ENCODE results near the gene LNX2. TPM values are rescaled to one million over a fixed set of nuclear protein-coding genes. Genes with fewer than 3 reads are reported as not detected.

The LNX2 gene
- 1 to 10 TPM; 5.5 to 6.1 TPM for polyA plus RNA-seq

DNA sequence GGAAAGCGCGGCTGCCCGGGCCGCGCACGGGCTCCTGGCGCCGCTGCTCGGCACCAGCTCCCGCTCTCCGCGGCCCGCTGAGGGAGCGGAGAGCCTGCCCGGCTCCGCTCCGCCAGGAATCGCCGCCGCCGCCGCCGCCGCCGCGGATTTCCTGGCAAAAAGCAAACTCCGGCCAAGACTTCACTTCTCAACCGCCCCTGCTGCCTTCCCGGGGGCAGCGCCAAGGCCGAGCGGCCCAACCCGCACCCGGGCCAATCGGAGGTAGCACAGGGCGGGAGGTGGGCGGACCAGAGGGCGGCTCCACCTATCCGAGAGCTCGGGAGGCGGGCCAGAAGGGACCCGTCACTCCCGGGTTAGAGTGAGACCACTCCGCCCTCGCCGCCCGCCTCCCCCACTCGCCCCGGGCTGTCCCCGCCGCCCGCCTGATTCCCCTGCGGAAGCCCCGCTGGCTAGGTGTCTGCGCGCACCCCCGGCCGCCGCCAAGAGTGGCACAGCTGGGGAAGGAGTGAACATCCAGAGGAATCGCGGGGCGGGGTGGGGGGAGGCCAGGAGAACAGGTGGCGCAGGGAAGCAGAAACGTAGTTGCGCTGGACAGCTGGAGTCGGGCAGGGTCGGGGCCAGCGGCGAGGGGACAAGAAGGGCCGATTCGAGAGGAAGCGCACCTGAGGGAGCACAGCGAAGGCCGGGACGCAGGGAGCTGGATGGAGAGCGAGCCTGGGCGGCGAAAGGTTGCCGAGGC is at the start of gene LNX2:
Gene LNX2 (minus strand): TSS at position 153 of the 739 bp plus-strand sequence. CDS start 38,826 bp downstream, outside the sequence.
- Histone ChIP-seq H3K27ac (ENCODE audit: low read depth in 2 of 2, low read length in 1 of 2) (peak within 1 kb of the TSS; percentile 99), H3K4me1 (ENCODE audit: control insufficient read depth in 2 of 2, insufficient read depth in 2 of 2, low read length in 1 of 2) (peaks cover 0 to 4% of the 10 kb centered on the region in 2 donors), H3K36me3 (ENCODE audit: control insufficient read depth in 2 of 2, insufficient read depth in 2 of 2, low read length in 1 of 2) (no peaks in the 10 kb centered on the region), H3K4me3 (ENCODE audit: low read depth in 1 of 2, low read length in 2 of 2) (peak within 1 kb of the TSS; percentile 85 to 93), H3K27me3 (ENCODE audit: control insufficient read depth in 1 of 2, insufficient read depth in 2 of 2, low read length in 2 of 2) (no peaks in the 10 kb centered on the region), H3K9me3 (ENCODE audit: control insufficient read depth in 2 of 2, insufficient read depth in 1 of 2, low read depth in 1 of 2, low read length in 1 of 2) (no peaks in the 10 kb centered on the region)
- WGBS, 2 donors = 0 to 1% methylated on average over 68 to 79 of the region's 79 CpGs

DNA sequence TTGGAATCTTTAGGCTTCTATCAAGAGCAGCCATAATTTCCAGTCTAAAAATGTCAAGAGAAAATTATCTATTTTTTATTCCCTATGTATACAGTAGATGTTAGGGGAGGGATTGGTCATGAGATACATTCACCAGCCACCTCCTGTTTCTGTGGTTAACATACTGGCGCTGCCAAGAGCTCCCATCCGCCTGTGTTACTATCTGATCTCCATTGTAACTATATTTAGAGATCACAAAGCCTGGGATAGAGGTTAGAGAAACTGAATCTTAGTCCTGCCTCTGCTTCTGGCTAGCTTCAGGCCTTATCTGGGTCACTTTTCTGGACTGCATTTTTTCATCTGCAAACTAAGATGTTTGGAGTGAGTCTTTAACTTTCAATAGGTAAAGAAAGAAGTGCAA is 47.6 kb upstream of the LNX2 start:
- H3K4me1 ChIP-seq (ENCODE audit: control insufficient read depth in 2 of 2, insufficient read depth in 2 of 2, low read length in 1 of 2) = no peaks in the 10 kb centered on the region
- H3K27me3 ChIP-seq (ENCODE audit: control insufficient read depth in 1 of 2, insufficient read depth in 2 of 2, low read length in 2 of 2) = no peaks in the 10 kb centered on the region
- no peak overlapping the region for H3K4me3 ChIP-seq (ENCODE audit: low read depth in 1 of 2, low read length in 2 of 2)
- H3K9me3 ChIP-seq (ENCODE audit: control insufficient read depth in 2 of 2, insufficient read depth in 1 of 2, low read depth in 1 of 2, low read length in 1 of 2) = no peaks in the 10 kb centered on the region
- peaks cover 0 to 3% of the 10 kb centered on the region in 2 donors for H3K36me3 ChIP-seq (ENCODE audit: control insufficient read depth in 2 of 2, insufficient read depth in 2 of 2, low read length in 1 of 2)
- WGBS, 2 donors = 60 to 72% methylated on average over 2 of the region's 2 CpGs
- no peak overlapping the region for H3K27ac ChIP-seq (ENCODE audit: low read depth in 2 of 2, low read length in 1 of 2)

DNA sequence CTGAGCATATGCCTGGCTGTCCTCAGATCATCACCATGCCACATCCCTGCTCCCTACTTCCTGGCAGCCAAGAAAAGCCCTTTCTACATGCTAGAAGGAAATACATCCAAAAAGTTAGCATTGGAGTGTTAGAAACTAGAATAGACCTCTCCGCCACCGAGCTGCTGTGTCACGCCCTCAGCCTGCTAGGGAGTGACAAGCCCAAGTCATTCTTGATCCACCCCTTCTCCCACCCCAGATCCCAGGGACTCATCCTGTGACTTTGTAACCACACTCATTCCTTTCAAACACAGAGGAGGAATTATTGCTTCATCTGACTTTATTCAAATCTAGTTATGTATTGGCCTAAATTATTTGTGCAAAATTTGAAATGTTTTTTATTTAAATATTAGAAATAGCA is 46.6 kb upstream of the LNX2 start:
- Histone ChIP-seq H3K4me1 (ENCODE audit: control insufficient read depth in 2 of 2, insufficient read depth in 2 of 2, low read length in 1 of 2) (no peaks in the 10 kb centered on the region), H3K36me3 (ENCODE audit: control insufficient read depth in 2 of 2, insufficient read depth in 2 of 2, low read length in 1 of 2) (peaks cover 0 to 3% of the 10 kb centered on the region in 2 donors), H3K27ac (ENCODE audit: low read depth in 2 of 2, low read length in 1 of 2) (no peak overlapping the region), H3K9me3 (ENCODE audit: control insufficient read depth in 2 of 2, insufficient read depth in 1 of 2, low read depth in 1 of 2, low read length in 1 of 2) (no peaks in the 10 kb centered on the region), H3K4me3 (ENCODE audit: low read depth in 1 of 2, low read length in 2 of 2) (no peak overlapping the region), H3K27me3 (ENCODE audit: control insufficient read depth in 1 of 2, insufficient read depth in 2 of 2, low read length in 2 of 2) (no peaks in the 10 kb centered on the region)
- WGBS, 2 donors = 79 to 92% methylated on average over 3 of the region's 3 CpGs

GRCh38 chr13:27665761-27666160 is 45.4 kb upstream of the LNX2 start:
- peaks cover 0 to 3% of the 10 kb centered on the region in 2 donors for H3K36me3 ChIP-seq (ENCODE audit: control insufficient read depth in 2 of 2, insufficient read depth in 2 of 2, low read length in 1 of 2)
- H3K27ac ChIP-seq (ENCODE audit: low read depth in 2 of 2, low read length in 1 of 2) = no peak overlapping the region
- no peaks in the 10 kb centered on the region for H3K9me3 ChIP-seq (ENCODE audit: control insufficient read depth in 2 of 2, insufficient read depth in 1 of 2, low read depth in 1 of 2, low read length in 1 of 2)
- H3K4me3 ChIP-seq (ENCODE audit: low read depth in 1 of 2, low read length in 2 of 2) = no peak overlapping the region
- no peaks in the 10 kb centered on the region for H3K27me3 ChIP-seq (ENCODE audit: control insufficient read depth in 1 of 2, insufficient read depth in 2 of 2, low read length in 2 of 2)
- WGBS, 2 donors = 84 to 94% methylated on average over 19 of the region's 19 CpGs
- H3K4me1 ChIP-seq (ENCODE audit: control insufficient read depth in 2 of 2, insufficient read depth in 2 of 2, low read length in 1 of 2) = no peaks in the 10 kb centered on the region

DNA sequence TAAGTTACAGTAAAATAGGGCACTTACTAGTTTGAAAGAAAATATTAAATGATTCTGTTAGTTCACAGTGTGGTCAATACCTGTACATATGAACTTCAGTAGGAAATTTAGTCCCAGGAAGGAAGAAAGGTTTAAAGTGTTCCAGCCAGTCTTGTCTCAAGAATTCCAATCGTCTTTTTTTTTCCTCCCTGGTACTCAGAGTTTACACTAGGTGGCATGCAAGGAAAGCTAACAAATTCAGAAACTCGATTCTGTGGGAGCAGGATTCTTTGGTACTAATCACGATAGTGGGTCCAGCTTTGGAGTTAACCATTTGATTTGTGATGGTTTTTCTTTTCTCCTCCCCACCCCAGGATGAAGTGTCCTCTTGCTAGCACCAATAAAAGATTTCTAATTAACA is 45.0 kb upstream of the LNX2 start:
- Histone ChIP-seq H3K36me3 (ENCODE audit: control insufficient read depth in 2 of 2, insufficient read depth in 2 of 2, low read length in 1 of 2) (peaks cover 0 to 3% of the 10 kb centered on the region in 2 donors), H3K27me3 (ENCODE audit: control insufficient read depth in 1 of 2, insufficient read depth in 2 of 2, low read length in 2 of 2) (no peaks in the 10 kb centered on the region), H3K4me3 (ENCODE audit: low read depth in 1 of 2, low read length in 2 of 2) (no peak overlapping the region), H3K4me1 (ENCODE audit: control insufficient read depth in 2 of 2, insufficient read depth in 2 of 2, low read length in 1 of 2) (peaks cover 0 to 2% of the 10 kb centered on the region in 2 donors), H3K27ac (ENCODE audit: low read depth in 2 of 2, low read length in 1 of 2) (no peak overlapping the region), H3K9me3 (ENCODE audit: control insufficient read depth in 2 of 2, insufficient read depth in 1 of 2, low read depth in 1 of 2, low read length in 1 of 2) (no peaks in the 10 kb centered on the region)
- WGBS, 2 donors = 33 to 44% methylated on average over 3 of the region's 3 CpGs

DNA sequence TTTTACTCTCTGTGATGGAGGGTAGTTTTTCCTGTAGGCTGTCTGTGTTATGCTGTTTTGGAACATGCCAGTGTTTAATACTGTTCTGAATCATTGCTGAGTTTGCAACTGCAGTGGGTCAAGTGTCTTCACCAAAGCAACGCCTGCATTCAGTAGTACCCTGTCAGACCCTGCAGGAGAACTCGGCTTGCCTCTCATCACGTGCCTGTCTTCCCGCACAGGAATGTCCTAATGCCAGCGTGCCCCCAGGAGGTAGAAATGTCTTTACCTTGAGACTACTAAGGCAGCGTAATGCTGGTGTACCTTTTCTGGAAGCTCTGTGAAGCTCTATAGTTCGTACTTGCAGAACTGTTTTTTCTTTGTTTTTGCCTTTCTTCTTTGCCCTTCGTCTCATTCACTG is 43.6 kb upstream of the LNX2 start:
- H3K9me3 ChIP-seq (ENCODE audit: control insufficient read depth in 2 of 2, insufficient read depth in 1 of 2, low read depth in 1 of 2, low read length in 1 of 2) = no peaks in the 10 kb centered on the region
- H3K27ac ChIP-seq (ENCODE audit: low read depth in 2 of 2, low read length in 1 of 2) = no peak overlapping the region
- H3K4me1 ChIP-seq (ENCODE audit: control insufficient read depth in 2 of 2, insufficient read depth in 2 of 2, low read length in 1 of 2) = peaks cover 0 to 2% of the 10 kb centered on the region in 2 donors
- no peak overlapping the region for H3K4me3 ChIP-seq (ENCODE audit: low read depth in 1 of 2, low read length in 2 of 2)
- no peaks in the 10 kb centered on the region for H3K27me3 ChIP-seq (ENCODE audit: control insufficient read depth in 1 of 2, insufficient read depth in 2 of 2, low read length in 2 of 2)
- peaks cover 0 to 3% of the 10 kb centered on the region in 2 donors for H3K36me3 ChIP-seq (ENCODE audit: control insufficient read depth in 2 of 2, insufficient read depth in 2 of 2, low read length in 1 of 2)
- WGBS, 2 donors = 88 to 89% methylated on average over 8 of the region's 8 CpGs

GRCh38 chr13:27662738-27663470 is 42.6 kb upstream of the LNX2 start:
- Histone ChIP-seq H3K4me3 (ENCODE audit: low read depth in 1 of 2, low read length in 2 of 2) (no peak overlapping the region), H3K36me3 (ENCODE audit: control insufficient read depth in 2 of 2, insufficient read depth in 2 of 2, low read length in 1 of 2) (peaks cover 0 to 3% of the 10 kb centered on the region in 2 donors), H3K9me3 (ENCODE audit: control insufficient read depth in 2 of 2, insufficient read depth in 1 of 2, low read depth in 1 of 2, low read length in 1 of 2) (no peaks in the 10 kb centered on the region), H3K4me1 (ENCODE audit: control insufficient read depth in 2 of 2, insufficient read depth in 2 of 2, low read length in 1 of 2) (peaks cover 0 to 2% of the 10 kb centered on the region in 2 donors), H3K27ac (ENCODE audit: low read depth in 2 of 2, low read length in 1 of 2) (no peak overlapping the region), H3K27me3 (ENCODE audit: control insufficient read depth in 1 of 2, insufficient read depth in 2 of 2, low read length in 2 of 2) (no peaks in the 10 kb centered on the region)
- WGBS, 2 donors = 70 to 88% methylated on average over 2 of the region's 2 CpGs

- Histone ChIP-seq H3K36me3 (ENCODE audit: control insufficient read depth in 2 of 2, insufficient read depth in 2 of 2, low read length in 1 of 2) (peaks cover 0 to 3% of the 10 kb centered on the region in 2 donors), H3K9me3 (ENCODE audit: control insufficient read depth in 2 of 2, insufficient read depth in 1 of 2, low read depth in 1 of 2, low read length in 1 of 2) (no peaks in the 10 kb centered on the region), H3K4me3 (ENCODE audit: low read depth in 1 of 2, low read length in 2 of 2) (no peak overlapping the region), H3K27ac (ENCODE audit: low read depth in 2 of 2, low read length in 1 of 2) (no peak overlapping the region), H3K27me3 (ENCODE audit: control insufficient read depth in 1 of 2, insufficient read depth in 2 of 2, low read length in 2 of 2) (no peaks in the 10 kb centered on the region), H3K4me1 (ENCODE audit: control insufficient read depth in 2 of 2, insufficient read depth in 2 of 2, low read length in 1 of 2) (peaks cover 0 to 2% of the 10 kb centered on the region in 2 donors)
Measured at GRCh38 chr13:27661017-27661416, 40.7 kb upstream of the LNX2 start.

- Histone ChIP-seq H3K4me3 (ENCODE audit: low read depth in 1 of 2, low read length in 2 of 2) (no peak overlapping the region), H3K36me3 (ENCODE audit: control insufficient read depth in 2 of 2, insufficient read depth in 2 of 2, low read length in 1 of 2) (no peaks in the 10 kb centered on the region), H3K27ac (ENCODE audit: low read depth in 2 of 2, low read length in 1 of 2) (no peak overlapping the region), H3K9me3 (ENCODE audit: control insufficient read depth in 2 of 2, insufficient read depth in 1 of 2, low read depth in 1 of 2, low read length in 1 of 2) (no peaks in the 10 kb centered on the region), H3K27me3 (ENCODE audit: control insufficient read depth in 1 of 2, insufficient read depth in 2 of 2, low read length in 2 of 2) (no peaks in the 10 kb centered on the region), H3K4me1 (ENCODE audit: control insufficient read depth in 2 of 2, insufficient read depth in 2 of 2, low read length in 1 of 2) (peaks cover 0 to 2% of the 10 kb centered on the region in 2 donors)
- WGBS, 2 donors = 97 to 98% methylated on average over 6 of the region's 6 CpGs
Measured at GRCh38 chr13:27660511-27660910, 40.2 kb upstream of the LNX2 start.

Data from esophagus (tissue), 2 donors.